ENCODE measurements around the gene SERINC2.
"Not testable (repeated sequence)": the region's sequence is repeated elsewhere in the genome, so short reads cannot be mapped to it uniquely, and the experiment has no call there.

Gene SERINC2

GRCh38 chr1:31386576-31387243, 26.3 kb upstream of the SERINC2 start:
- not testable (repeated sequence) for DNase-seq

GRCh38 chr1:31387612-31388011, 25.4 kb upstream of the SERINC2 start:
- no peak for DNase-seq

GRCh38 chr1:31389616-31390015, 23.4 kb upstream of the SERINC2 start:
- no peak for DNase-seq

GRCh38 chr1:31390071-31390470, 22.9 kb upstream of the SERINC2 start:
- no peak for DNase-seq

- DNase-seq, result no peak
Observed at GRCh38 chr1:31393463-31393862, 19.6 kb upstream of the SERINC2 start.

- DNase-seq, result peak; percentile 85
Observed at GRCh38 chr1:31394584-31395193, 18.3 kb upstream of the SERINC2 start.

GRCh38 chr1:31396633-31397351, 16.2 kb upstream of the SERINC2 start:
- DNase-seq, result no peak

GRCh38 chr1:31397360-31398095, 15.5 kb upstream of the SERINC2 start:
- no peak for DNase-seq

GRCh38 chr1:31398246-31398645, 14.8 kb upstream of the SERINC2 start:
- DNase-seq, result no peak

- no peak for DNase-seq
Observed at GRCh38 chr1:31399976-31400375, 13.0 kb upstream of the SERINC2 start.

- no peak for DNase-seq
Observed at GRCh38 chr1:31400393-31400792, 12.6 kb upstream of the SERINC2 start.

- no peak for DNase-seq
Observed at GRCh38 chr1:31401241-31401640, 11.8 kb upstream of the SERINC2 start.

GRCh38 chr1:31405578-31406245, 7.3 kb upstream of the SERINC2 start:
- peak; percentile 62 for DNase-seq

- no peak for DNase-seq
Observed at GRCh38 chr1:31407029-31407626, 5.9 kb upstream of the SERINC2 start.

- no peak for DNase-seq
Observed at GRCh38 chr1:31408788-31409318, 4.2 kb upstream of the SERINC2 start.

GRCh38 chr1:31409946-31410858, 2.8 kb upstream of the SERINC2 start:
- DNase-seq, result no peak

GRCh38 chr1:31410871-31411270, 2.1 kb upstream of the SERINC2 start:
- no peak for DNase-seq

GRCh38 chr1:31412205-31412604, 808 bp upstream of the SERINC2 start:
- DNase-seq, result no peak

- DNase-seq, result peak; percentile 81
Observed at GRCh38 chr1:31413405-31414001, 490 bp downstream of the SERINC2 start.

- no peak for DNase-seq
Observed at GRCh38 chr1:31414980-31415370, 2.0 kb downstream of the SERINC2 start.

- no peak for DNase-seq
Observed at GRCh38 chr1:31415658-31416057, 2.6 kb downstream of the SERINC2 start.
